HS-5 (cell line): ENCODE data around the gene ACBD7.

Experiments used
- DNase-seq: peaks from one replicate; pipeline ENCODE4 v3.0.0-alpha.2; 2012; ENCODE audit warnings: low read depth

ACBD7 gene

GRCh38 chr10:15091418-15091817, 2.8 kb upstream of the ACBD7 start:
- no peak for DNase-seq

- DNase-seq: peak; percentile 75
Measured at GRCh38 chr10:15084502-15084922, 4.1 kb downstream of the ACBD7 start.

DNA sequence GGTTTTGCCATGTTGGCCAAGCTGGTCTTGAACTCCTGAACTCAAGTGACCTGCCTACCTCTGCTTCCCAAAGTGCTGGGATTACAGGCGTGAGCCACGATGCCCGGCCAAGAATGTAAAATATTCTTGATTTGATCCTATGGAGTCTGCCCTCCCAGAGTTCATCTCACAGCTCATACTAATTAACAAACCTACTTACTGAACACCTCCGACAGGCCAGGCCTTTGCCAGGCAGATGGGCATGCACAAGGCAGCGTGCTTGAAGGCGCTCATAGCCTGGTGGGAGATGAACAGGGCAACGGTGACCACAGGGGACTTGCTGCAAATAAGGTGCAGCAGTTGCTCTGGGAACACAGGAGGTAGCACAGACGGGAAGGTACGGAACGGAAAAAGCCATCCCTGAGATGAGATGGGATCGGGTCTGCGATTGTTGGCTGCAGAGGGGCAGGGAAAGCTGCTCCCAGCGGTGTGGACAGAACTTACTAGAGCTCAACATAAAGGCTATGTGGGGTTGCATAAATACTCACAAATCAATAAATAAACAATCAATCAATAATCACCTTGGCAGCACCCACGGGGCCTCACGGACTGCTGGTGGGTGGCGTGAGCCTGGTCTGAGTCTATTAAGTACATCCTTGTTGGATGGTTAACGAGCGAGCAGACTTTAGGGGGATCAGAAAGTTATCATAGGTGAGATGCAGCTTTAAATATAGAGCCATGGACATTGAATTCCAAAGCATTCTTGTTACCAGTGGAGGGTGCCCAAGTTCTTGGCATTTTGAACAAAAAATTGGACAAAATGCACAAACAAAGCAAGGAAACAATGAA, 4.7 kb downstream of the ACBD7 start:
- no peak for DNase-seq

GRCh38 chr10:15075421-15075820, 13.2 kb downstream of the ACBD7 start:
- no peak for DNase-seq

DNA sequence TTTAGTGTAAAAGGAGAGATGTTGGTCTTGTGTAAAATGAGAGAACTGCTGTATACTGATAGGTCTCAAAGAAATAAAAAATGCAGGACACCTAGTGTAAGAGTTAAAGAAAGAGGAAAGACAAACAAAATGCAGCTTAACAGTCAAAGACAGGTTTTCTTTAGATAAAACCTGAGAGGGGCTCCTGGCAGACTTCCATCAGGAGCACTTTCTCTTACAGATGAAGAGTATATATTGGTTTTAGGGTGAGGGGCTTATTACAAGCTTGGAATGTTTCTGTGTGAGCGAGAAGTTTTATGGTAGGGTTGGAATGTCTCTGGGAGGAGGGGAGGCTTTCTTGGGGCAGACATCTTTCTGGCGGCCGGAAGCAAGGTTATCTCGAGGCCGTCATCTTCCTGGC, 16.2 kb downstream of the ACBD7 start:
- no peak for DNase-seq

- DNase-seq: no peak
Measured at GRCh38 chr10:15069230-15069629, 19.3 kb downstream of the ACBD7 start.

DNA sequence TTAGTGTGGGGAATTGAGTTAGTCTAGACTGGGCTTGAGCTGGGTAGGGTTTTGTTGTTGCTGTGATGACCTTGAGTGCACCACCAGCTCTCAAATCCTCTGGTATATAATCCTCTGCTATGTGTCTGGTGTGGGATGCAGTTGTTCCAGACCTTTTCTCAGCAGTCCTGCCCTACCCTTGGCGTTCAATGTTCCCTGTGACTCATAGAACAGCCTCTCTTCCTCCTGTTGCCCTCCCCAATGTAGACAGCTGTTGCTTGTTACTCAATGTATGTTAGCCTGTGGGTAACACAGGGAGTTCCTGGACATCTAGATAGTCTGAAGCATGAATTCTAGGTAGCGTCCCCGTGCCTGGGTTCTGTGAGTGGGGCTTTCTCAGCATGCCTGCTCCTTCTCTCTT, 19.8 kb downstream of the ACBD7 start:
- DNase-seq: no peak

GRCh38 chr10:15067154-15067553, 21.4 kb downstream of the ACBD7 start:
- DNase-seq: no peak

DNA sequence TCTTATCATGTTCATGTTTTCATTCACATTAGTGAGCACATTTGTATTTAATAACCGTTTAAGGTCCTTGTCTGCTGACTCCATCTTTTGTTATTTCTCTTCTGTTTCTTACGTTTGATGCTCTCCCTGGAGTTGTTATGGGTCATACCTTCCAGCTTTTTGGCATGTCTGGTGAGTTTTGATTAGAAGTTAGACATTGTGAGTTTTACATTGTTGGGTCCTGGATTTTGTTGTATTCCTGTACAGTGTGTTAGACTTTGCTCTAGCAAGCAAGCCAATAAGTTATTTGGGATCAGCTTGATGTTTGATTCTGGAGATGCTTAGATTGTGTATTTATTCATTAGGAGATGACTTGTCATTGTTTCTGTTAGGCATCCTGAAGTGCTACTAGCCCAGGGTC, 27.9 kb downstream of the ACBD7 start:
- no peak for DNase-seq

DNA sequence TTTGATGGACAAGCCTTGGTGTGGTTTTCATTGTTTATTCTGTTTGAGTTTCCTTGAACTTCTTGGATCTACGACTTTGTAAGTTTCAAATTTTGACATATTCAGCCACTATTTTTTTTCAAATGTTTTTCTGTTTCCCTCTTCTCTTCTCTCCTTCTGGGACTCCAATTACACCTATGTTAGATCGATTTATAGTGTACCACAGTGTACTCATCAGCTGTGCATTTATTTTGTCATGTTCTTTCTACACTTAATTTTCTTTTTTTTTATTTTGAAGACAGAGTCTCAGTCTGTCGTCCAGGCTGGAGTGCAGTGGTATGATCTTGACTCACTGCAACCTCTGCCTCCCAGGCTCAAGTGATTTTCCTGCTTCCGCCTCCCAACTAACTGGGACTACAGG, 28.7 kb downstream of the ACBD7 start:
- no peak for DNase-seq

GRCh38 chr10:15058689-15059088, 29.9 kb downstream of the ACBD7 start:
- DNase-seq: no peak

DNA sequence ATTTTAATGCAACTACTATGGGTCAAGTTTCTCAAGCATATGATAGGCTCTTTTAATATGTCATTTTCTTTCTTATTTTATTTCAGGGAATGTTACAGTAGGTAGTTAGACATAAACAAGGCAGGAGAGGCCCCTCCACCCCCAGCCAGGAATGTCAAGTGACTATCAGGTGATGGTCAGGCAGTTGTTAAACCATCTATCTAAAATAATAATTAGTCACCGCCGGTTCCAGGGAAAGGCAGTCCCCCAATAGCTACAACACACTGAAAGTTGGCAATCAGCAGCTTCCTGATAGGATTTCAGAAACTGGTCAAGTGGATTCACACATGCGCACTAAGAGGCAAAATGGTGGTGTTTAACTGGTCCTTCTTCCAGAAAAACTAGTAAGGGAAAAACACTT, 35.5 kb downstream of the ACBD7 start:
- DNase-seq: no peak

GRCh38 chr10:15052121-15052520, 36.5 kb downstream of the ACBD7 start:
- no peak for DNase-seq

DNA sequence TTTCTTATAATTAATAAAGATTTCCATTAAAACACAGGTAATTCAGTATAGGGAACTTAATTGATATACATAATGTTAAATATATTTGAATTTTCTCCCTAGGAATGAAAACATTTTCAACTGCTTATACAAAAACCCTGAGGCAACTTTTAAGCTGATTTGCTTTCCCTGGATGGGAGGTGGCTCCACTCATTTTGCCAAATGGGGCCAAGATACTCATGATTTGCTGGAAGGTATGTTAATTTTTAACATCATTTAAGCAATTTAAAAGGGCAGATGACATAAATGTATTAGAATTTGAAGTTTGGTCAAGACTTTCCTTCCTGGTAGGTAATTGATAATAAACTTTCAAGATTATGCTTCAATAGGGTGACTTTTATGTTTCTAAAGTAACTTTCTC, 39.0 kb downstream of the ACBD7 start:
- DNase-seq: no peak

- no peak for DNase-seq
Measured at GRCh38 chr10:15046626-15047025, 42.0 kb downstream of the ACBD7 start.

- no peak for DNase-seq
Measured at GRCh38 chr10:15045380-15045779, 43.2 kb downstream of the ACBD7 start.

- no peak for DNase-seq
Measured at GRCh38 chr10:15043674-15044073, 44.9 kb downstream of the ACBD7 start, which contains the start of gene OLAH. OLAH (plus strand) TSS chr10:15043943; CDS start chr10:15047289, 3,346 bp downstream.

- DNase-seq: no peak
Measured at GRCh38 chr10:15038416-15038815, 50.2 kb downstream of the ACBD7 start.

DNA sequence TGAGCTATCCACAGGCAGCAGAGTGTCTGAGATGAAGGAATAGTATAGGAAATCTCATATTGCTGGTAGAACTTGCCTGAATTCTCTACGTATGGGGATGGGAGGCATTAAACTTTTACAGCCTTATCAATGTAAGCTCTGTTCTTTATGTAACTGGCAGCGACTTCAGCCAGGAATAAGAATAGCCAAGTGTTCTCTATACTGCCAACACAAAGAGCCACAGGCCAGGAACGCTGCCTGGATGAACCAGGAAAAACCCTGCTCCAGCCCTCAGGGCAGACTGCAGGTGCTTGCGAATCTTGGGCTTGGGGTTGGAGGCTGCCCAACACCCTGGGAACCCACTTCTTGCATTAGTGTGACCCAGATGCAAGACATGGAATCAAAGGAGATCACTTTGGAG, 50.9 kb downstream of the ACBD7 start:
- DNase-seq: no peak

GRCh38 chr10:15035385-15036301, 52.9 kb downstream of the ACBD7 start:
- DNase-seq: no peak

GRCh38 chr10:15027741-15028140, 60.8 kb downstream of the ACBD7 start:
- DNase-seq: no peak
